VCaP (cell line): ENCODE data around the gene RASAL2.

Source experiments
- H3K27ac ChIP-seq: fragments of 450-650 bp; 2 replicates; pipeline ENCODE4 v1.5.1; 2017
- TF ChIP-seq, protein P1 (sequence below): fragments of 450-650 bp; conservative IDR thresholded peaks from 2 replicates; pipeline ENCODE4 v1.5.1; 2017; ENCODE audit warnings: mild to moderate bottlenecking, moderate library complexity

RASAL2 gene

DNA sequence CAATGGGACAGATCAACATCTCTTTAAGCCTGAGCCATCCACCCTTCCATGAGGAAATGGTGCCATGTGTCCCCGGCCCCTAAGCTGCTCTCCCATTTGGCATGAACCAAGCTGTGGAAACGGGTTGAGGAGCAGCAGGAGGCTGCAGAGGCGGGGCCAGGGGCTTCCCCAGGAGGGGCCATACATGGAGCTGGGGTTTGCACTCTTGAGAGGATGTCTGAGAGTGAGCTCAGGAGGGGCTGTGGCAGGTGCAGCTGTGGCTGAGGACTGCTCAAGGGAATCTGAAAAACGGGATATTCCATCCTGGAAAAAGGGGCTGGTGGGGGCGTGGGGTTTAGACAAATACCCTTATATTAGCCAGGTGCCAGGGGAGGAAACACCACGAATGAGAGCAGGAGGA, 409.9 kb downstream of the RASAL2 start:
- no peak overlapping the region for H3K27ac ChIP-seq
- TF ChIP-seq, protein P1, sequence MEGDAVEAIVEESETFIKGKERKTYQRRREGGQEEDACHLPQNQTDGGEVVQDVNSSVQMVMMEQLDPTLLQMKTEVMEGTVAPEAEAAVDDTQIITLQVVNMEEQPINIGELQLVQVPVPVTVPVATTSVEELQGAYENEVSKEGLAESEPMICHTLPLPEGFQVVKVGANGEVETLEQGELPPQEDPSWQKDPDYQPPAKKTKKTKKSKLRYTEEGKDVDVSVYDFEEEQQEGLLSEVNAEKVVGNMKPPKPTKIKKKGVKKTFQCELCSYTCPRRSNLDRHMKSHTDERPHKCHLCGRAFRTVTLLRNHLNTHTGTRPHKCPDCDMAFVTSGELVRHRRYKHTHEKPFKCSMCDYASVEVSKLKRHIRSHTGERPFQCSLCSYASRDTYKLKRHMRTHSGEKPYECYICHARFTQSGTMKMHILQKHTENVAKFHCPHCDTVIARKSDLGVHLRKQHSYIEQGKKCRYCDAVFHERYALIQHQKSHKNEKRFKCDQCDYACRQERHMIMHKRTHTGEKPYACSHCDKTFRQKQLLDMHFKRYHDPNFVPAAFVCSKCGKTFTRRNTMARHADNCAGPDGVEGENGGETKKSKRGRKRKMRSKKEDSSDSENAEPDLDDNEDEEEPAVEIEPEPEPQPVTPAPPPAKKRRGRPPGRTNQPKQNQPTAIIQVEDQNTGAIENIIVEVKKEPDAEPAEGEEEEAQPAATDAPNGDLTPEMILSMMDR, result no peak

DNA sequence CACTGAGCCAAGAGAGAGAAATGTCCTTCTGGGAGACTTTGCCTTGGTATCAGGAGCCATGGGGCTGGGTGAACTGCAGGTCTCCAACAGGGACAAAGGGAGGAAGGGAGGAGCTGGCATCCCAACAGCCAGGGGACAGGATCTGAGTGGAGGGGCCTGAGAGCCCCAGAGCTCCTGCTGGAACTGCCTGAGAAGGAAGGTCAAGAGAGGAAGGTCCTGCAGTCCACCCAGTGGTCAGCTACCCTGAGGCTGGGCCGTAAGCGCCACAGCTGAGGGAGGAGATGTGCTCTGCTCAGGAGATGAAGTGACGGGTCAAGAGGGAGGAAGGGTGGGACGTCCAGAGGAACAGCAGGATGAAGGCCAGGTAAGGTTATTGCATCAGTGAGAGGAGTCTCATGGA, 410.4 kb downstream of the RASAL2 start:
- TF ChIP-seq, protein P1, result no peak

DNA sequence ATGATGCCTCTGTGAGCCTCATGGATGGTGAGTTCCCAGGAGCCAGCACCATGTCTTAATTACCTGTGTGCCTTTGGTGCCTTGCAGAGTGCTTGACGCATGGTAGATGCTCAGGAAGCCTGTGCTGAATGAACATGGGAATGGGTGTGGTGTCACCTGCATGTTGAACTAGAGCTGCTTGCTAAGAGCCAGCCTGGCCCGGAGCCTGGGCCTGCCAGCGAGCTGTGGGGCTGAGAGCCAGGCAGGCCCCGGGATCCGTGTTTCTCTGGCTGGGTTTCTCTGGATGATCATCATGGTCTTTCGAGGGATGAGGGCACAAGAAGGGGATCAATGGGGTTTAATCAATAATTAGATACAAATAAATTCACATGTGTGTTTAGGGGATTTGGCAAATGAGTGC, 412.3 kb downstream of the RASAL2 start:
- TF ChIP-seq, protein P1, result no peak
- H3K27ac ChIP-seq, result no peak overlapping the region

More for the DNA sequence above, 410.4 kb downstream of the RASAL2 start:
- H3K27ac ChIP-seq, result no peak overlapping the region

DNA sequence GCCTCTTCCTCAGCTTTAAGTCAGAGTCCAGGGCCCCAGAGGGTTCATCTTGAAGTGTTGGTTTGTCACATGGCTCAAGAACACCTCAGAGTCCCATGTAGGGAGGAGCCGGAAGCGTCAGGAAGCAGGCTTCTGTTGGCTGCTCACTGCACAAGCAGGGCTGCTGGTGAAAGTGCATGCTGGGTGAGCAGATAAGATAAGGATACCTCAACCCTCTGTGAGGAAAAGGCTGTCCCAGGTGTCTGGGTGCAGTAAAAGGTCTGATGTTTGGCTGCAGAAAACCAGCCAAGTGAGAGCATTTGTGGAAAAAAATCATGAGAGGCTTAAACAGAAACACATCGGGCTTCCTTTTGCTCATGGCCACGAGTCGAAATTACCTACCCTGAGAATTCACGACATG, 412.8 kb downstream of the RASAL2 start:
- no peak overlapping the region for H3K27ac ChIP-seq
- TF ChIP-seq, protein P1, result no peak

DNA sequence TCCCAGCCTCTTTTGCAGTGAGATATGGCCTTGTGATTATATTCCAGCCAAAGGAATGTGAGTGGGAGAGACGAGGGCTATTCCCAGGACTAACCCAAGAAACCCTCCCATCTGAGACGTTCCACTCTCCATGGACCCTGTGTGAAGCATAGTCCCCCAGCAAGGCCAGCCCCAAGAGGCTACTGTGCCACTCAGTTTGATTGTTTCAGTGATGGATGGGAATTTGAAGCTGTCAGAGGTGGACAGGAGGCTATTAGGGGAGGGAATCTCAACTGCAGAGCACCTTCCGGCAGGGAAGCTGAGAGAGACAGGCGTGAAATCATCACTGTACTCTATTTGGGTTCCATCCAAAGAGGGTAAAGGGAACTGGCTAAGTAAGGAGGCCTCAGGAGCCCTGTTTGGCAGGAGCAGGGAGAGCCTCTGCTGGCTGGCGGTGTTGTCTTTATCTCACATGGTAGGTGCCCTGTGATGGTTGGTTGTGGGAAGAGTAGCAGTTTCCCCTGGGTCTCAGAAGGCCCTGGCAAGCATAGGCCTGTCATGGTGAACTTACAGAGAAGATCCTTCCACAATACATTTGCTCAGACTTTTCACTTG, 415.6 kb downstream of the RASAL2 start:
- H3K27ac ChIP-seq, result no peak overlapping the region
- TF ChIP-seq, protein P1, result no peak

DNA sequence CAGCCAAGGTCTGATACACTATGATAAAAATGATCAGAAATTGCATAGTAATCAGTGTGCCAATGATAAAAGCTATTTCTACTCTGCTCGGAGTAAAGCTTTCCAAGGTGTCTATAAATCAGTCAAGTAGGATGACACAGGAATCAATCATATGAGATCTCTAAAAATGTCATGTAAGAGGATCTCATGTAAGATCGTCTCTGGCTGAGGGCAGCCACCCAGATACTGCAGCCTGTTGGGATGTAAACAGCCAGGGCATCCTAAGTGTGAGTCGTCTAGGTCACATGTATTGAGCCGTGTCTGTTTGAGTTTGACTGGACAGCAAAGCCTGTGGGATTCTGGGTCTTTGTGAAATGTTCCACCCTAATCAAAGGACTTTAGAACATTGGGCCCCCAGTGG, 416.3 kb downstream of the RASAL2 start:
- no peak overlapping the region for H3K27ac ChIP-seq
- TF ChIP-seq, protein P1, result no peak

DNA sequence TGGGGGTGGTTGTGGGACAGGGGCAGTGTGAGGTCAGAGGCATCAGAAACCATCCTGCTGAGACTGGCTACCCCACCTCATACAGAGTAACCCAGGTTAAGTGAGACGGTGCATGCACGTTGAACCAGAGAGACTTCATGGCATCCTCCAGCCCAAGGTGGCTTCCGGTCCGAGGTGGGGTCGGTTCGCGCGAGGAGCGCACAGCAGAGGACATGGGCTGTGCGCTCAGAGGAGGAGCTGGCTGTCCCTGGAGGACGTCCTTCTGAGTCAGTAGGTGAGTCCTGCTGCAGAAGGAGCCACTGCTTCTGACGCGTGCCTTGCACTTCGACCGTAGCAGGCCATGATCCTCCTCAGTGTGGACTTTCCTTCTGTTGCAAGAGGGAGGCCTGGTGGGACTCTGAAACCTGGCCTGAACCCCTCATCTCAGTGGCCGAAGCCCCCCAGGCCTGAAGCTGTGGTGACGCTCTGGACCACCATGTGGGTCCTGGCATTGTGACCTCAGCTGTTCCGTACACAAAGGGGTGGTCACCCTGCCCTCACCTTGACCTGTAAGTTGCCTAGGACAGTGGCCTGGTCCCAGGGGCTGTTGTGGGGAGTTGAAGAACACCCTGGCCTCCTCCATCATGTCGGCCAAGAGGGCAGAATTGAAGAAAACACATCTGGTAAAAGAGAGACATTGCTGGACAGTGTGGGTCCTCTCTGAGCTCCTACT, 418.8 kb downstream of the RASAL2 start, which contains the start of gene TEX35:
Gene TEX35, plus strand, starts transcription at position 544 of the 712 bp plus-strand sequence. Its CDS starts 80 bp downstream, at position 624.
- TF ChIP-seq, protein P1, result no peak
- H3K27ac ChIP-seq, result peak within 1 kb of the TSS; percentile 36
